ENCODE data around the gene CNTROB.

CNTROB gene, protein sequence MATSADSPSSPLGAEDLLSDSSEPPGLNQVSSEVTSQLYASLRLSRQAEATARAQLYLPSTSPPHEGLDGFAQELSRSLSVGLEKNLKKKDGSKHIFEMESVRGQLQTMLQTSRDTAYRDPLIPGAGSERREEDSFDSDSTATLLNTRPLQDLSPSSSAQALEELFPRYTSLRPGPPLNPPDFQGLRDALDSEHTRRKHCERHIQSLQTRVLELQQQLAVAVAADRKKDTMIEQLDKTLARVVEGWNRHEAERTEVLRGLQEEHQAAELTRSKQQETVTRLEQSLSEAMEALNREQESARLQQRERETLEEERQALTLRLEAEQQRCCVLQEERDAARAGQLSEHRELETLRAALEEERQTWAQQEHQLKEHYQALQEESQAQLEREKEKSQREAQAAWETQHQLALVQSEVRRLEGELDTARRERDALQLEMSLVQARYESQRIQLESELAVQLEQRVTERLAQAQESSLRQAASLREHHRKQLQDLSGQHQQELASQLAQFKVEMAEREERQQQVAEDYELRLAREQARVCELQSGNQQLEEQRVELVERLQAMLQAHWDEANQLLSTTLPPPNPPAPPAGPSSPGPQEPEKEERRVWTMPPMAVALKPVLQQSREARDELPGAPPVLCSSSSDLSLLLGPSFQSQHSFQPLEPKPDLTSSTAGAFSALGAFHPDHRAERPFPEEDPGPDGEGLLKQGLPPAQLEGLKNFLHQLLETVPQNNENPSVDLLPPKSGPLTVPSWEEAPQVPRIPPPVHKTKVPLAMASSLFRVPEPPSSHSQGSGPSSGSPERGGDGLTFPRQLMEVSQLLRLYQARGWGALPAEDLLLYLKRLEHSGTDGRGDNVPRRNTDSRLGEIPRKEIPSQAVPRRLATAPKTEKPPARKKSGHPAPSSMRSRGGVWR

DNA sequence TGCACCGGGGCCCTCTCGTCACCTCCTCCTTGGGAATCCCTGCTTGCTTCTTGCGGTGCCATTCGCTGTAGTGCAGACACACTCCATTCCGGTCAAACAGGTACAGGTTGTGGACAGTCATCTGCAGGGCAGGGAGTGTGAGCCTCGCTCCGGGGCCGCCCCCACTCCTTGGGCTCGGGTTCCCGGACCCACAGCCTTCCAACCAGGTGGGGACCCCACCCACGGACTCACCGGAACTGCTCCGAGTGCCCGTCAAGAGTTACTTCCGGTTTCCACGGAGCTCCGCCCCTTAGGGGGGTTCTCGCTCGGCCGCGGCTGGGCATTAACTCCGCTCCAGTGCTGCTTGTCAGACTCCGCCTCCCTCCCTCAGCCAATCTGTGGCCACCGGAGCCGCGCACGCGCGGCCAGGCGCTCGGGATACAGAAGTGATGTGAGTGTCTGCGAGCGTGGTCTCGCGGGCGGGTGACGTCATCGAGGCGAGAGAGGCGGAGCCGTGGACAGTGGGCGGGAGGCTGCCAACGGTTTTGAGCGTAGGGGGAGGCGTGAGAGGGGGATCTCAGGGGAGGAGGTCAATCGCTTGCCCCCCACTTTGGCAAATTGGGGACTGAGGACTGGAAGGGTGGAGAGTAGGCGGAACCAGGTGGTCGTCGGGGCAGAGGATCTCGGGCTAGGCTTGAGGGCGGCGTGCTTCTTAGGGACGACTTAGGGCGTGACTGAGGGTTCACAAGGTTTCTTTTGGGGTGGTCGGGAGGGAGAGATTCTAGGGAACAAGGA, at the start of gene CNTROB, which contains the start of gene TRAPPC1:
Gene CNTROB, plus strand, starts transcription at position 498 of the 774 bp plus-strand sequence. CDS start 874 bp downstream, outside the sequence.
Gene TRAPPC1, minus strand, starts transcription at position 238 of the 774 bp plus-strand sequence. Its CDS starts 117 bp downstream, at position 121.
- DNase-seq = peak; percentile 100

DNA sequence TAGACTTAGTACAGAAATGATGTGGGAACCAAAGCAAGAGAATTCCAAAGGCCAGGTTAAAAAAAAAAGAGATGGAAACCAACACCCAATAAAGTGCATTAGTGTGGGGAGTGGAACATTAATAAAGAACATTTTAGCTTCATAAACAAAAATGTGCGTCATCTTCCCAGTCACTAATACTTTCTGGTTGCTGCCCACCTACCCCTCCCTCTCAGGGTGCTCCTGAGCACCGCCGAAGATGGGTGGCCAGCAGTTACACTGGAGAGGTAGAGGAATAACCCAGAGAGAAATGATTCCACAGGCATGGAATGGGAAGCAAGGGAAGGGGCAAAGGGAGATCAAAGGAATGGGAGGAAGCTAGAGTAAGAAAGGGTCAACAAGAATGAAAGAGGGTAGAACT, 49.4 kb upstream of the CNTROB start:
- DNase-seq = no peak

DNA sequence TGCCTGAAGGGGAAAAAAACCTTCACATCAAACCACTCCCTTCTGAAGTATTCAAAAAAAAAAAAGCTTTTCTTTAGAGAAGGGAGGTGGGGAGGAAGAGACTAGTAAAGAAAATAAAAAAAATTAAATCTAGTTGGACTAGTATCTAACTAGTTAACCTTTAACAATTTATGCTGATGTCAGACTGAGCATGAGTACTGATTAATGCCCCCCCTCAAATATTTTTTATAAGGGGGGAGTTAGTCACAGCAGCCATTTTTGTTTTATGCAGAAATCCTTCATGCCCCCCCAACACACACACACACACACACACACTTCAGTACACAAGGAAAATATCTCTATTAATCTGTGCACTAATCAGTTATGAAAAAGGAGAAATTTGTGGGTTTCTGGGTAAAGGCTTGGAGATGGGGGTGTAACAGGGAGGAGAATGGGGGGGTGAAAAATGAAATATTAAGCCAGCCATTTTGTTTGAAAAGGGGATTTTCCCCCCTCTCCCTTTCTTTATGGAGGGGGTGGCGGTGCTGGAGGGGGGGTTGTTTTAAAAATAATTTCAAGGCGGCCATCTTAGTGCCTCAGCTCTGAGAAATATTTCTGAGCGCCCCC, 48.1 kb upstream of the CNTROB start:
- peak; percentile 74 for DNase-seq

DNA sequence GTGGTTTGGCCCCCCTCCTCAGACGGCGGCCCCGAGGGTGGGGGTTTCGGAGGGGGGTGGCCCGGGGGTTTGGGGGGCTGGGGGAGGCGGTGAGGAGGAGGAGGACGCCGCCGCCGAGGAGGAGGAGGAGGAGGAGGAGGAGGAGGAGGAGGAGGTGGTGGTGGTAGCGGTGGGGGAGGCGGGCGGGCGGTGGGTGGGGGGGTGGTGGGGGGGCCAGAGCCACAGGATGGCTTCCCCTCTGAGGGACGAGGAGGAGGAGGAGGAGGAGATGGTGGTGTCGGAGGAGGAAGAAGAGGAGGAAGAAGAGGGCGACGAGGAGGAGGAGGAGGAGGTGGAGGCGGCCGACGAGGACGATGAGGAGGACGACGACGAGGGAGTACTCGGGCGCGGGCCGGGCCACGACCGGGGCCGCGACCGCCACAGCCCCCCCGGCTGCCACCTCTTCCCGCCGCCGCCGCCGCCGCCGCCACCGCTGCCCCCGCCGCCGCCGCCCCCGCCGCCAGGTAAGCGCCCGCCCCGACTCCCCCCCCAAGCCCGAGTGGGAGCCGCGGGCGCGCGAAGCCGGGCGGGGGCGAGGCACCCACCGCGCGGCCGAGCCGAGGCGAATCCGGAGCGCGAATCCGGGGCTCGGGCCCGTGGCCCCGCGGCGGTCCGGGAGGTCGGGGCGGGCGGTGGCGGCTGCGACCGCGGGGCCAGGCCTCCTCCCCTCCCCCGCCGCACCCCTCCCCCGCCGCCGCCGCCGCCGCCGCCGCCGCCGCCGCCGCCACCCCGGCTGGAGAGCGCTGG, 47.2 kb upstream of the CNTROB start:
- DNase-seq = peak; percentile 52

DNA sequence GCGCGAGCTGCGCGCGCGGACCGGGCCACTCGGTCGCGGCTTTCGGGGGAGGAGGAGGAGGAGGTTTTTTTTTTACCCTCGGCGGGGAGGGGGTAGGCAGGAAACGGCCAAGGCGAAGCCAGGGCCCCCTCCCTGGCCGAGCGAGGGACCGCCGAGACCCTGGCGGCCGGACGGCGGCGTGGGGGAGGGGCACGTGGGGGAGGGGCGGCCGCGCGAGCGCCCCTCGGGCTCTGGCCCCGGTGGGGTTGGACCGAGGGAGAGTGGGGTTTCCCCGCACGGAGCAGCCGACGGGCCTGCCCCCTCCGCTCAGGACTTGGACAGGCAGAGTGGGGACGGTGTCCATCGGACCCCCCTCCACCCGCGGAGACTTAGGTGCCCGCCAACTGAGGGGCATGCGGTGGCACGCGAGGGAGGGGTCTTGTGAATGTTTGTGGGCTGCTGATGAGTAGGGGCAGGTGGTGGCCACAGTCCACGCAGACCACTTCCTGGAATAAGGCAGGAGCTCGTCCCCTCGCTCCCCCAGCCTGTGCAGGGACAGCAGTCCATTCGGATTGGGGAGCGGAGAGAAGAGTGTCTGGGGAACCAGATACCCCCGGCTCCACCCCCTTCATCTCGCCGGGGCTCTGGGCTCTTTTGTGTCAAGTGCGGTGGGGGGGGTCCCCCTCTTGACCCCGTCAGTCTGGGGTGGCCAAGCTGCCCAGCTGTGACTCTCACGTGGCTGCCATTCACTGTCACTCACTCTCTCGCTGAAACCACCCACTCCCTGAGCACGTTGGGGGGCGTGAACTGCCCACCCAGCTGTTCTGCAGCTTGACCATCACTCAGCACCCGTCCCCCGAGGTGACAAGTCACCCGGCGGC, 46.4 kb upstream of the CNTROB start:
- peak; percentile 60 for DNase-seq

DNA sequence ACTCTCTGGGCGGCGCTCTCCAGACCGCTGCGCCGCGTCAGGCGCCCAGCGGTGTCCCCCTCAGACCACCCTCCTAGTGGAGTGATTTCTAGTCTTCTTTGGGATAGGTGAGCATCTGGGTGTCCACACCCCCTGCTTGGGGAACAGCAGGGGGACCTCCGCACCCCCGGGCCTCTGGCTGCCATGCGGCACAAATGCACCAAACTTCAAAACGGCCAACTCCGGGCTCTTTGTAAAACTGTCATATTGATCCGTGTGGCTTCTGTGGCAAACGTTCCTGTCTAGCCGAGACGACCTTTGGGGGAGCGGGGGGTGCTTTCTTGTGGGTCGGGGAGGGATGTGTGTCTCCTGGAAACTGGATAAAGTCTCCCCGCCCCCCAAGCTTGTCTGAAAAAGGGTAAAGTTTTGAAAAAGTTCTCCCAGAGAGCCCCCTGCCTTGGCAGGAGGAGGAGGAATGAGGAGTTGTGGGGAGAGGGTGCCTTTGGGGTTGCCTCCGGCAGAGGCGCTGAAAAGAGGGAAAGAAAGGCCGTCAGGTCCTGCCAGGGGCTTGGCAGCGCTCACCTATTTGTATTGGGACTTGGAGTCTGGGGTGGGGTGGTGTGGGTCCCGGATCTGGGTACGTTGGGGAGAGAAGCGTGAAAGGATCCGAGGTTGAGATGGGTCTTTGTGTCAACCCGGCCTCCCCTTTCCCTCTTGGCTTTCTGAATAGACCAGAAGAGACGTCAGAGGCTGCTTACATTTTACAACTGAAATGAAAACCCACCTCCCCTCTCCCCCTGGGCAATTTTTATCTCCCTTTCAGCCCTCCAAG, 45.6 kb upstream of the CNTROB start:
- DNase-seq = peak; percentile 76

DNA sequence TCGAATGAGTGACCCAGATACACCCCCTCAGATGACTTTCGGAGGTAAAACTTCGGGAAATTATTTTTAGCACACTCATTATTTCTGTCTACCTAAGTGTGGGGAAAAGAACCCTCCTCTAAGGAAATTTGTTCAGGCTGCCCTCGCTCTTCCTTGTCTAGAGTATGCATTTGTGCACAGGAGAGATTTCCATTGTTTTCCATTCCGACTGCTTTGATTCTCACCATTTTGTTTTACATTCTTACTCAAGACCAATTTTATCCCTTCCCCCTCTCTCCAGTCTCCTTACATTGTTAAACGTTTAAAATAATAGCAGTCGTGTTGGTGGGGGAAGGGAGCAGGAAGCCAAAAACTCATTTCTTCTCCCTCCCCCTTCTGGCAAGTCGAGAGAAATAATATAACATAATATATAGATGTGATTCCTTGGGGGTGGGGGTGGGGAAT, 44.9 kb upstream of the CNTROB start:
- DNase-seq = no peak

DNA sequence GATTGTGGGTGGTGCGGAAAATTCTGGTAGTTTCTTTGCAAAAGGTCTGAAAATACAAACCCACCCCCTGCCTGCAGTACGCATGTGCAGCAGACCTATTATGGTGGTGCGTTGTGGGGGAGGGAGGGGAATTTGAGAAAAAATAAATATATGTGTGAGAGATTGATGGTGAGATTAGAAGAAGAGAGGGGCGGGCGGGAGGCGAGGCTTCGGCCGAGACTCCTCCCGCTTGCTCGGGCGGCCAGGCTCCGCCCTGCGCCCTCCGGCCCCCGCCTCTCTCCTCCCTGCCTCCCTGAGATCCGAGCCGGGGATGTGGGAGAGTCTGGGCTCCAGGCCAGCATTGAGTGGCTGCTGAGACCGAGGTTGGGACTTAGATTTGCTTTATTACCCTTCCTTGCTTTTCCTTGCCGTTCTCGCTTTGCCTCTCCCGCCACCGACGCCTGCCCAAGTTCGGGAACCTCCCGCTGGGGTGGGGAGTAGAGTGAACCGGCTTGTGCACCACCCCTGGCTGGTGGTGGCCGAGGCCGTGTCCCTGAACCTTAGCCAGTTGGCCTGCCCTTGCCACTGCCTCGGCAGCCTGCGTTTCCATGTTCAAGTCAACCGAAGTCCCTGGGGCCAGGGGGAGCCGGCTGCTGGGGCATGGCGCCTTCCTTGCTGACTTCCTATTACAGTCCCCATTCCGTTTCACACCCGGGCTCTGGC, 44.4 kb upstream of the CNTROB start:
- DNase-seq = peak; percentile 96

DNA sequence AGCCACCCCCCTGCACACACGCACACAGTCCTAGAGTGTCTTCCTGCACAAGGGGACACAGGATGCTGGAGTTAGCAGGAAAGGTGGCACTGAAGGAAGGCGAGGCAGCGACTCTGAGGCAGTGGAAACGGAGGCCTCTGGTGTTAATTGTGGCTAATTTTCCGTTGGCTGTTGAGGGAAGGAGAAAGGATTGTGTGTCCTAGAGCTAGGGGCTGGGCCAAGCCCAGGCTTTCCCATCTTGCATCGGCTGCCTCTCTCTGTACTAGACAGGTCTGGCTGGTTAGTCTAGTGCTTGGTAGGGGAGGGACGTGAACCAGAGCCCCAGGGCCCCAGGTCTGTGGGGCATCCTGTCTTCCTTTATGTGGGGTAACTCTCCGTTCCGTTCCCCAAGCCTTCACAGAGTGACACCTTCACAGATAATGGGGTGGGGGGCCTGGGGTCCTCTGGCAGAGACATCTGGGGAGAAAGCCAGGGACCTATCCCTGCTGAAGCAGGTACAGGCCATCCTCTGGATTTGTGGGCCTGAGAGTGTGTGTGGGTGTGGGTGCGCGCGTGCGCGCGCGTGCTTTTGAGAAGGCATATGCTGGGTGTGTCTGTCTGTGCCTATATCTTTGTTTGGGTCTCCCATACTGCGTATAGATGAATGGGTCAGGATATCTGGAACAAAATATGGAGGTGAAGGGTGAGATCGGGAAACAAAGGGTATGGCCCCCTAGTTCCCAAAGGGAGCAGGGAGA, 43.7 kb upstream of the CNTROB start, which contains the start of gene CHD3:
Gene CHD3, plus strand, starts transcription at position 606 of the 737 bp plus-strand sequence. CDS start 212 bp downstream, outside the sequence.
- DNase-seq = peak; percentile 51

DNA sequence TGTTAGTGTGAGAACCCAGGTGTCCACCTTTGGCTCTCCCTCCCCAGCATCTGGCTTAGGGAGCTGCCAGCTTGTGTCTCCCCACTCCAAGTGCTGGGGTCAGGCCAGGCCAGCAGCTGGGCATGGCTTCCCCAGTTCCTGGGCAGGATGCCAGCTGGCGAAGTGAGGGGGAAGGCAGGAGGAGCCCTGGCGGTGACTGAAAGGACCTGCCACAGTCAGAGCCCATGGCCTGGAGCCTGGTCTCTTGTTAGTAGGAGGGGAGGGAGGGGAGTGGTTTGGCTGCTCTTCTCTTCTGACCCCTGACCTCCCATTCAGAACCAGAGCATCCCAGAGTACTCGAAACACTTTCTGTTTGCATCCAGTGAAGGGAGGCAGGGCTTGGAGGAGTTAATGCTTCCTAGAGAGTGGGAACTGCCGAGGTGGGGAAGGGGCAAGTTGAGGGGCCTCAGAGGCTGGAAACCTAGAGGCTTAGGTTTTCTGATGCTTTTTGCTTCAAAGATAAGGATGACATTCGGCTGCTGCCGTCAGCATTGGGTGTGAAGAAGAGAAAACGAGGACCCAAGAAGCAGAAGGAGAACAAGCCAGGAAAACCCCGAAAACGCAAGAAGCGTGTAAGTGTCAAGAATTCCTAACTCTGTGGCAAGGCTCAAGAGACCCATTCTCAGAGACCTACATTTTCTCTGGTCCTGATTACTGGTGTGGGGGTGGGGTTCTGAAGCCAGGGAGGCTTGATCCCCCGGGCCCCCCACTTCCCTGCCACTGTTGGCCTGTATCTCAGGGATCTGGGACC, 42.6 kb upstream of the CNTROB start:
- DNase-seq = peak; percentile 54

DNA sequence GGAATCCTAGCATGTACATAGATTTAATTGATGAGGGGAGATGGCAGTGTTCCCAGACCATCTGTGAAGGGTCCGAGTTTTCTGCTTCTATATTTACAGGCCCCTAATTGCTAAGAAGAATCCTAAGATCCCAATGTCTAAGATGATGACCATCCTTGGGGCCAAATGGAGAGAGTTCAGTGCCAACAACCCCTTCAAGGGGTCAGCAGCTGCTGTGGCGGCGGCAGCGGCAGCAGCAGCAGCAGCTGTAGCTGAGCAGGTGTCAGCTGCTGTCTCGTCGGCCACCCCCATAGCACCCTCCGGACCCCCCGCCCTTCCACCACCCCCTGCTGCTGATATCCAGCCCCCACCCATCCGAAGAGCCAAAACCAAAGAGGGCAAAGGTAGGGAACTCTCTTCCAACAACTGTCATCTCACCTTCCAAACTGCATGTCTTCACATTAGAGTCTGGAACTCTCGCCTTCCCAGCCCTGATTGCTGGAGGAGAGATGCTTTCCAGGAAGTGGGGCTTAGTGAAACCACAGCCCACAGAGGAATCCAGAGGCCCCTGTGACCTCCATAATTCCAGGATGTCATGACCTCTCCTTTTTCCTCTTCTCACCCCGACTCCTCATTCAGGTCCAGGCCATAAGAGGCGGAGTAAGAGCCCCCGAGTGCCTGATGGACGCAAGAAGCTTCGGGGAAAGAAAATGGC, 38.7 kb upstream of the CNTROB start:
- DNase-seq = no peak

DNA sequence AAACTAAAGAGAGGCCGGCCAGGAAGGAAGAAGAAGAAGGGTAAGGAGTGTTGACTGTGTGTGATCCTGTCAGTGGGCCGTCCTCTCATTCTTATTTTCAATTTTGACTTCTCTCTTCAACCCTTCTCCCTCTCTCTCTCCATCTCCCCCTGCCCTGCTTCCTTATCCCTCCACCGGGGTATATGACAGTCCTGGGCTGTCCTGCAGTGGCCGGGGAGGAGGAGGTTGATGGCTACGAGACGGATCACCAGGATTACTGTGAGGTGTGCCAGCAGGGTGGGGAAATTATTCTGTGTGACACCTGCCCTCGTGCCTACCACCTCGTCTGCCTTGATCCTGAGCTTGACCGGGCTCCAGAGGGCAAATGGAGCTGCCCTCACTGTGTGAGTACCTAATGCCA, 37.8 kb upstream of the CNTROB start:
- no peak for DNase-seq

DNA sequence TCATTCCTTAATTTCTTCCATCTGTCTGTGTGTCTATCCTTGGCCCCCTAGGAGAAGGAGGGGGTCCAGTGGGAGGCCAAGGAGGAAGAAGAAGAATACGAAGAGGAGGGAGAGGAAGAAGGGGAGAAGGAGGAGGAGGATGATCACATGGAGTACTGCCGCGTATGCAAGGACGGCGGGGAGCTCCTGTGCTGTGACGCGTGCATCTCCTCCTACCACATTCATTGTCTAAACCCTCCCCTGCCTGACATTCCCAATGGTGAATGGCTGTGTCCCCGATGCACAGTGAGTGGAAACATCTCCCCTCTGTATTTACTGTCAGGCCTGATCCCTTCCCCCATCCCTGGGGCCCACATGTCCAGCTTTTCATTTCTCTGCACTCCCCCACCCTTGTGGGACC, 37.1 kb upstream of the CNTROB start:
- DNase-seq = no peak

DNA sequence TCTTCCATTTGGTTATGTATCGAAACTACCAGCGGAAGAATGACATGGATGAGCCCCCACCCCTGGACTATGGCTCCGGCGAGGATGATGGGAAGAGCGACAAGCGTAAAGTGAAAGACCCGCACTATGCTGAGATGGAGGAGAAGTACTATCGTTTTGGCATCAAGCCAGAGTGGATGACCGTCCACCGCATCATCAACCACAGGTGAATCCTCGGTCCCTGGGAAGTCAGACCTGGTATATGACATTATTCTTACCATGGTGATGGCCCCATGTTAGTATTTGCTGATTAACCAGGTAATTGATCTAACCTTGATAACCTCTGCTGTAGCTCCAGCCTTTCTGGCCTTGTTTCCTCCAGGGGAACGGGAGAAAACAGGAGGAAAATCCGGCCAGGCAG, 34.9 kb upstream of the CNTROB start:
- no peak for DNase-seq

DNA sequence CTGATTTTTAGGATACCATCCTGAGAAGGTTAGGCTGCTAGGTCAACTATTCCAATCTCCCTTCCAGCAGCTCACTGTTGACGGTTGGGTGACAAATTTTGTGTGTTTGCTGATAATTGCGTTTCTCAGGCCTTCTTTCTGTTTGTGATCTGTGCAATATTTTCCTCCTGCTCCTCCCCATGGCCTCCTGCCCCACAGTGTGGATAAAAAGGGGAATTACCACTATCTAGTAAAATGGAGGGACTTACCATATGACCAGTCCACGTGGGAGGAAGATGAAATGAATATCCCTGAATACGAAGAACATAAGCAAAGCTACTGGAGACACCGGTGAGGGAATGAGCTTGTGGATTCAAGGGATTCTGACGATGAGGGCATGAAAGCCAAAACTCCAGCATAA, 34.2 kb upstream of the CNTROB start:
- DNase-seq = peak; percentile 51
